GM12878 (cell line): ENCODE data around the gene CMTM1. TPM values are rescaled to one million over a fixed set of nuclear protein-coding genes. Genes with fewer than 3 reads are reported as not detected.

Experiments used
- ASH2L ChIP-seq: fragments of 300-600, 200-600 bp; sonication (generic); IDR thresholded peaks from 2 replicates; pipeline ENCODE4 v1.6.1; 2017; ENCODE audit warnings: low read depth, mild to moderate bottlenecking, borderline replicate concordance
- ATF3 ChIP-seq: IDR thresholded peaks from 2 replicates; pipeline ENCODE4 v1.6.1; 2011; ENCODE audit warnings: low read depth, mild to moderate bottlenecking, low read length, moderate library complexity, borderline replicate concordance; ENCODE audit errors: extremely low read depth
- BHLHE40 ChIP-seq, 2 experiments: fragments of 450-650 bp in 1 of 2; IDR thresholded peaks; 2 replicates each; pipeline ENCODE4 v1.6.1; 2011 to 2017; ENCODE audit warnings: low read depth in 2 of 2, borderline replicate concordance in 1 of 2, improper control_type of control experiment in 1 of 2, low read length in 1 of 2, mild to moderate bottlenecking in 1 of 2
- BMI1 ChIP-seq: fragments of 450-650 bp; IDR thresholded peaks from 2 replicates; pipeline ENCODE4 v1.6.1; 2016; ENCODE audit warnings: mild to moderate bottlenecking, moderate library complexity, borderline replicate concordance
- CEBPB ChIP-seq, 2 experiments: fragments of 150-350 bp in 1 of 2; IDR thresholded peaks; 2 replicates each; pipeline ENCODE4 v1.6.1; 2012 to 2014; ENCODE audit warnings: low read depth in 2 of 2, low read length in 2 of 2, borderline replicate concordance in 1 of 2, inconsistent platforms in 1 of 2
- EED ChIP-seq: sonication (generic); IDR thresholded peaks from 2 replicates; pipeline ENCODE4 v1.6.1; 2016; ENCODE audit warnings: antibody characterized with exemption, low read depth
- FOXM1 ChIP-seq: IDR thresholded peaks from 2 replicates; pipeline ENCODE4 v1.6.1; 2012; ENCODE audit warnings: low read depth, mild to moderate bottlenecking, inconsistent platforms, low read length, moderate library complexity
- GABPA ChIP-seq: IDR thresholded peaks from 2 replicates; pipeline ENCODE4 v1.6.1; 2014; ENCODE audit warnings: antibody characterized with exemption, low read depth, mild to moderate bottlenecking, inconsistent platforms
- GATAD2B ChIP-seq: fragments of 450-650 bp; conservative IDR thresholded peaks from 2 replicates; pipeline ENCODE4 v1.6.1; 2017; ENCODE audit warnings: low read depth, mild to moderate bottlenecking, moderate library complexity
- HSF1 ChIP-seq: fragments of 150-350 bp; IDR thresholded peaks from 2 replicates; pipeline ENCODE4 v1.6.1; 2014; ENCODE audit warnings: mild to moderate bottlenecking, low read depth, low read length
- MEF2B ChIP-seq: fragments of 450-650 bp; IDR thresholded peaks from 2 replicates; pipeline ENCODE4 v1.6.1; 2018; ENCODE audit warnings: mild to moderate bottlenecking, moderate library complexity; ENCODE audit not compliant: partially characterized antibody, poor library complexity, severe bottlenecking
- NFYB ChIP-seq: IDR thresholded peaks from 2 replicates; pipeline ENCODE4 v1.6.1; 2011; ENCODE audit warnings: low read depth, mild to moderate bottlenecking, low read length, improper control_type of control experiment, moderate library complexity; ENCODE audit not compliant: insufficient read depth
- NR2C1 ChIP-seq: fragments of 450-650 bp; IDR thresholded peaks from 2 replicates; pipeline ENCODE4 v1.6.1; 2017; ENCODE audit warnings: antibody characterized with exemption, mild to moderate bottlenecking, moderate library complexity
- NR2F1 ChIP-seq: fragments of 450-650 bp; conservative IDR thresholded peaks from 2 replicates; pipeline ENCODE4 v1.6.1; 2017; ENCODE audit warnings: mild to moderate bottlenecking
- NRF1 ChIP-seq: conservative IDR thresholded peaks from 2 replicates; pipeline ENCODE4 v1.6.1; 2011; ENCODE audit warnings: mild to moderate bottlenecking, low read depth, low read length, improper control_type of control experiment
- POLR2A ChIP-seq: IDR thresholded peaks from 2 replicates; pipeline ENCODE4 v1.6.1; 2011; ENCODE audit warnings: low read depth, mild to moderate bottlenecking, low read length
- RAD51 ChIP-seq: fragments of 450-650 bp; IDR thresholded peaks from 2 replicates; pipeline ENCODE4 v1.6.1; 2016; ENCODE audit warnings: moderate library complexity, mild to moderate bottlenecking, inconsistent platforms
- TAF1 ChIP-seq: IDR thresholded peaks from 2 replicates; pipeline ENCODE4 v1.6.1; 2011; ENCODE audit warnings: mild to moderate bottlenecking, low read depth, low read length, borderline replicate concordance
- ZNF207 ChIP-seq: fragments of 450-650 bp; IDR thresholded peaks from 2 replicates; pipeline ENCODE4 v1.6.1; 2014; ENCODE audit warnings: antibody characterized with exemption, mild to moderate bottlenecking, borderline replicate concordance
- ZNF24 ChIP-seq: fragments of 450-650 bp; IDR thresholded peaks from 2 replicates; pipeline ENCODE4 v1.6.1; 2017; ENCODE audit warnings: antibody characterized with exemption, mild to moderate bottlenecking
- ZNF622 ChIP-seq: fragments of 450-650 bp; IDR thresholded peaks from 2 replicates; pipeline ENCODE4 v1.6.1; 2017; ENCODE audit warnings: mild to moderate bottlenecking, inconsistent platforms
- polyA plus RNA-seq, 11 experiments: library from polyadenylated mRNA; depleted of rRNA in 4 of 11; unstranded in 6 of 11; stranded (reverse) in 5 of 11; fragments of >200 nt; fragmentation: Nextera tagmentation in 4 of 11; fragmentation: Illumina TruSeq in 1 of 11; extraction: Ambion mirVana in 4 of 11; extraction: Trizol in 1 of 11; gene quantifications; 1 replicate in 1 of 11; 2 replicates in 10 of 11; pipeline versions ENCODE4 v1.2.1 to v1.2.3, GENCODE V29; 2011 to 2016; ENCODE audit warnings: inconsistent platforms in 2 of 11, missing spikeins in 2 of 11, low read depth in 1 of 11
- total RNA-seq, 4 experiments: library from RNA; depleted of rRNA in 3 of 4; stranded (reverse); fragments of >200 nt in 3 of 4; fragmentation: Illumina TruSeq in 1 of 4; extraction: Trizol in 1 of 4; gene quantifications; 2 replicates each; pipeline versions ENCODE4 v1.2.1 to v1.2.3, GENCODE V29; 2013 to 2021
- TF ChIP-seq, protein P1 (sequence below): fragments of 450-650 bp; IDR thresholded peaks from 2 replicates; pipeline ENCODE4 v1.6.1; 2017; ENCODE audit warnings: mild to moderate bottlenecking, moderate library complexity

Gene CMTM1
- total and polyA plus RNA-seq, 10 of the 15 experiments (the other 5 are each of a cell fraction or from before 2014, with no cell fraction given): 0.09 to 3.0 (median 1.4) TPM; not detected in 2

DNA sequence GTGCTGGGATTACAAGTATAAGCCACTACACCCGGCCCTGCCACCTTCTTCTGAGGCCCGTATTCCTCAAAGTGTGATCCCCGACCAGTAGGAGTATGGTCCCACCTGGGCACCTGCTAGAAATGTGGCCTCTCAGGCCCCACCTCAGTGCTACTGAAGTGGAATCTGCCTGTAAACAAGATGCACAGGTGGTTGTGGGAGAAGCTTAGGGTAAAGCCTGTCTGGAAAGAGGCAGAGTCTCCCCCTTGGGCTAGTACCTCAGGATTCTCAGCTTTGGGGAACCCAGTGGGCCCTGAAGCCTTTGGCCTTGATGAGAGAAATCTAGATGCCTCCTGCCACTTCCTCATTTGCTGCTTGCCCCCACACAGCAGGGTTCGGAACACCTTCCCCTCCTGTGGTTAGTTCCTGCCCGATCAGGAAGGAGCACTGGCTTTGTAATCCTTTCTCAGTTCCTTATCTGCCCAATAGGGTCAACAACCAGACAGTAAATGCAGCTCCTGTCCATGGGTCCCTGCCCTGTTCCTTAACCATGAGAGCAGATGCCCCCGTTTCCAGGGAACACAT, 41.6 kb upstream of the CMTM1 start (continued):
- TF ChIP-seq NR2C1: no peak
- TF ChIP-seq CEBPB (IDR thresholded peaks at IDR 0.05; ENCODE audit: borderline replicate concordance in 1 of 2, low read depth in 2 of 2, low read length in 2 of 2): no peak
- peak; percentile 90 for TF ChIP-seq NR2F1
- TF ChIP-seq ZNF622: no peak
- no peak for TF ChIP-seq ATF3
- no peak; the same call in 1 of the 2 replicates for TF ChIP-seq FOXM1
- peak; percentile 63; the same call in 1 of the 2 replicates for TF ChIP-seq BMI1
- no peak for TF ChIP-seq ZNF24
- peak; percentile 36; the same call in 1 of the 2 replicates for TF ChIP-seq TAF1
- no peak for TF ChIP-seq GABPA
- TF ChIP-seq POLR2A: no peak
- TF ChIP-seq HSF1: no peak
- no peak for TF ChIP-seq RAD51
- TF ChIP-seq NRF1: no peak
- TF ChIP-seq BHLHE40 (IDR thresholded peaks at IDR 0.05; ENCODE audit: borderline replicate concordance in 1 of 2, low read depth in 2 of 2, low read length in 1 of 2): peak; percentile 61 to 70; a peak in 2 of 4 replicates
- no peak for TF ChIP-seq ZNF207
- peak; percentile 93 for TF ChIP-seq GATAD2B
- TF ChIP-seq NFYB: no peak
- TF ChIP-seq, protein P1, sequence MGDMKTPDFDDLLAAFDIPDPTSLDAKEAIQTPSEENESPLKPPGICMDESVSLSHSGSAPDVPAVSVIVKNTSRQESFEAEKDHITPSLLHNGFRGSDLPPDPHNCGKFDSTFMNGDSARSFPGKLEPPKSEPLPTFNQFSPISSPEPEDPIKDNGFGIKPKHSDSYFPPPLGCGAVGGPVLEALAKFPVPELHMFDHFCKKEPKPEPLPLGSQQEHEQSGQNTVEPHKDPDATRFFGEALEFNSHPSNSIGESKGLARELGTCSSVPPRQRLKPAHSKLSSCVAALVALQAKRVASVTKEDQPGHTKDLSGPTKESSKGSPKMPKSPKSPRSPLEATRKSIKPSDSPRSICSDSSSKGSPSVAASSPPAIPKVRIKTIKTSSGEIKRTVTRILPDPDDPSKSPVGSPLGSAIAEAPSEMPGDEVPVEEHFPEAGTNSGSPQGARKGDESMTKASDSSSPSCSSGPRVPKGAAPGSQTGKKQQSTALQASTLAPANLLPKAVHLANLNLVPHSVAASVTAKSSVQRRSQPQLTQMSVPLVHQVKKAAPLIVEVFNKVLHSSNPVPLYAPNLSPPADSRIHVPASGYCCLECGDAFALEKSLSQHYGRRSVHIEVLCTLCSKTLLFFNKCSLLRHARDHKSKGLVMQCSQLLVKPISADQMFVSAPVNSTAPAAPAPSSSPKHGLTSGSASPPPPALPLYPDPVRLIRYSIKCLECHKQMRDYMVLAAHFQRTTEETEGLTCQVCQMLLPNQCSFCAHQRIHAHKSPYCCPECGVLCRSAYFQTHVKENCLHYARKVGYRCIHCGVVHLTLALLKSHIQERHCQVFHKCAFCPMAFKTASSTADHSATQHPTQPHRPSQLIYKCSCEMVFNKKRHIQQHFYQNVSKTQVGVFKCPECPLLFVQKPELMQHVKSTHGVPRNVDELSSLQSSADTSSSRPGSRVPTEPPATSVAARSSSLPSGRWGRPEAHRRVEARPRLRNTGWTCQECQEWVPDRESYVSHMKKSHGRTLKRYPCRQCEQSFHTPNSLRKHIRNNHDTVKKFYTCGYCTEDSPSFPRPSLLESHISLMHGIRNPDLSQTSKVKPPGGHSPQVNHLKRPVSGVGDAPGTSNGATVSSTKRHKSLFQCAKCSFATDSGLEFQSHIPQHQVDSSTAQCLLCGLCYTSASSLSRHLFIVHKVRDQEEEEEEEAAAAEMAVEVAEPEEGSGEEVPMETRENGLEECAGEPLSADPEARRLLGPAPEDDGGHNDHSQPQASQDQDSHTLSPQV: no peak
- no peak for TF ChIP-seq ASH2L
- peak; percentile 100 for TF ChIP-seq EED
- TF ChIP-seq MEF2B: peak; percentile 55
